DMS 273 (cell line): ENCODE results near the gene KCTD11.

ENCODE experiments used
- DNase-seq: peaks from one replicate; lab custom pipeline; 2025; ENCODE audit not compliant: unreplicated experiment; lab: John Stamatoyannopoulos, UW

The KCTD11 gene

DNA sequence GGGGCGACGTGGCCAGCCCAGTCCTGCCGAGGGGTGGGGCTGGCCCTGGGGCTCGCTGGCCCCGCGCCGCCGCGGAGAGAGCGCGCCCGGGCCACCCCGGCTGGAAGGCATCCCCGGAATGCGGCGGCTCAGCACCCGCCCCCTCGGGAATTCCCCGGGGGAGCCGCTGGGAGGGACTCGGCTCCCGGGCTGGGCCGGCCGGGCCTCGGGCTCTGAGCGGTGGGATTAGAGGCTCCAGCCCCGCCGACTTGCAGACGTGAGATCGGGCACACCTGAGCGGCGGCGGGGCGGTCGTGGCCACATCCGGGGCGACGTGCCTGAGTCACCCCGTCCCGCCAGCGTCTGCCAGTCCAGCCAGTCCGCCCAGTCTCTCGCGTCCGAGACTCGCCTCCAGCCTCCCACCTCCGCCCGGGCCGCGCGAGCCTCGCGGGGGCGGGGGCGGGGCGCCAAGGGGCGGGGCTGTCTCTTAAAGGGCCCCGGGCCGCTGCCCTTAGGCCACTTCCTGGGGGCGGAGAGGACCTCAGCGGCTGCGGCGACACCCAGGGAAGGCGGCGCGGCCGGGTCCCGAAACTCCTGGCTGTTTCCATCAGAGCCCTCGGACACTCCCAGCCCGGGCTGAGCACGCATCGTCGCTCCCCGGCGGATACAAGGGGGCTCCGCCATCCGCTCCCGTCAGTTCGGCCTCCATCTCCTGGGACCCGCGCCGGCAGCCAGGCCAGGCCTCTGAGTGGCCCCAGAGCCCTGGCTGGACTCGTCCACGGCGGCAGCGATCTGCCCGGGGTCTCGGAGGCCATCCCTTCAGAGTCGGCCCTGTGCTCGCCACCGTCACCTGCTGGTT is at the start of gene KCTD11:
Gene KCTD11 (plus strand): TSS at position 498 of the 838 bp plus-strand sequence.
- DNase-seq: peak; percentile 70

GRCh38 chr17:7304179-7304578 is 47.8 kb upstream of the KCTD11 start:
- no peak for DNase-seq

- DNase-seq: peak; percentile 99
Measured at GRCh38 chr17:7306911-7307685, 44.9 kb upstream of the KCTD11 start, which contains the start of gene EIF5A. EIF5A (plus strand) TSS chr17:7307628; CDS start chr17:7309636, 2,008 bp downstream.

DNA sequence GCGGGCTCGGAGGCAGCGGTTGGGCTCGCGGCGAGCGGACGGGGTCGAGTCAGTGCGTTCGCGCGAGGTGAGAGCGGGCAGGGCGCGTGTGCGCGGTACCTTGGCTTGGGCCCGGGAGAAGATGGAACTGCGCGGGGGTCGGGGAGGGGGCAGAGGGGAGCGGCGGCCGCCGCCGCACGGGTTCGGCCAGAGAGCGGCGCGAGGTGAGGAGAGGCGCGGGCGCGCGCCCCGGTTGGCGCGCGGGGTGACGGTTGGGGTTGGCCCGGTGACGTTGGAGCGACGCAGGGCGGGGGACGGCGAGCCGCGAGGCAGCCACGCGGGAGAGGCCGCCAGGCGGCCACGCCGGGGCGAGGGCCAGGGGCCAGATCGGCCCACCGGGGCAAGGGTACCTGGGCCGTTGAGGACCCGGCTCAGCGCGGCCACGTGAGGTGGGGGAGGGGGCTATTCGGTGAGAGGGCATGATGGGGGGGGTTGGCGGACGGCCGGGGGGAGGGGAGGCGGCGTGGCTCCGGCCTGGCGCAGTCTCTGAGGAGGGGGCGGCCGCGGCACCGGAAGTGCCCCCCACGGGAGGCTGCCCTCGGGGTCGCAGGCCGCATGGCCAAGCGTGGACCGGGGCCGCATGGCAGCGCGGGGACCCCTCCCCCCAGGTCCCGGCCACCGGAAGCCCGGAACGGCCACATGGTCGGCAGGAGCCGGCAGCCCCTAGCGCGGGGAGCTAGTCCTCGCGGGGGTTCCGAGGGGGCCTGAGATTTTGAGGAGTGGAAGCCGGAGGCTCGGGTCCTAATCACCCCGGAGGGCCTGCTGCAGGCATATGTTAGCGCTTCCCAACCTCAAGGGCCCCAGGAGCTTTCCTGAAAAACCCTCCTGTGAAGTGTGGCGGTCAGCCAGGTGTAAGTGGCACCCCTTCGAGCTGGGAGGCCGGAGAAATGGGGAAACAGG is 44.0 kb upstream of the KCTD11 start:
- peak; percentile 67 for DNase-seq

- DNase-seq: peak; percentile 78
Measured at GRCh38 chr17:7308625-7309433, 43.1 kb upstream of the KCTD11 start.

DNA sequence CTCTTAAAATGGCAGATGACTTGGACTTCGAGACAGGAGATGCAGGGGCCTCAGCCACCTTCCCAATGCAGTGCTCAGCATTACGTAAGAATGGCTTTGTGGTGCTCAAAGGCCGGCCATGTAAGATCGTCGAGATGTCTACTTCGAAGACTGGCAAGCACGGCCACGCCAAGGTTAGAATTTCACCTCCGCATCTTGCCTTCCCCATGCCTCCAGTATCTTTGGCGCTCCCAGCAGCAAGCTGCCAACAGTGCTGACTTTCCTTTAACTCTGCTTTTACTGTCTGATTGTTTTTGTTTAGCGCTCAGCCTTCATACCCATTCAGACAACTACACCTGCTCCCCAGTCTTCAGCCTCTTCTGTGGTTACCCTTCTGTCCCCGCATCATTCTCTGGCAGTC is 42.3 kb upstream of the KCTD11 start:
- DNase-seq: no peak

DNA sequence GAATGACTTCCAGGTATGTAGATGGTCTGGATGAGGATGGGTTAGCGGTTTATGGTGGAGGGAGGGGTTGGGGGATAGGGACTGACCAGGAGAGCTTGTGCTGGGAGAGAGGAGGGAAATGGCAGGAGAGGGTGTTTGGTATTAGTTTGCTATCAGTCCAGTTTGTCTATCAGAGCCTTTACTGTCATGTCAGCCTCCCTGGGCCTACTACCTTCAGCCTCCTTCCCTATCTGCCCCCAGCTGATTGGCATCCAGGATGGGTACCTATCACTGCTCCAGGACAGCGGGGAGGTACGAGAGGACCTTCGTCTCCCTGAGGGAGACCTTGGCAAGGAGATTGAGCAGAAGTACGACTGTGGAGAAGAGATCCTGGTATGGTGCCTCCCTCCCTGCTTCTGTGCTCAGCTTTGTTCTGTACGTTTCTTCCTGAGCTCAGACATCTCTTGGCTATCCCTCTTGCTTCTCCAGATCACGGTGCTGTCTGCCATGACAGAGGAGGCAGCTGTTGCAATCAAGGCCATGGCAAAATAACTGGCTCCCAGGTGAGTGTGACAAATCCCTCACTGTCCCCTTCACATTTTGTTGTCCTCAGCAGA is 40.8 kb upstream of the KCTD11 start:
- DNase-seq: no peak

- DNase-seq: peak; percentile 31
Measured at GRCh38 chr17:7312432-7313087, 39.4 kb upstream of the KCTD11 start.

- DNase-seq: peak; percentile 62
Measured at GRCh38 chr17:7313088-7313889, 38.7 kb upstream of the KCTD11 start.

- peak; percentile 61 for DNase-seq
Measured at GRCh38 chr17:7313890-7314718, 37.9 kb upstream of the KCTD11 start.

DNA sequence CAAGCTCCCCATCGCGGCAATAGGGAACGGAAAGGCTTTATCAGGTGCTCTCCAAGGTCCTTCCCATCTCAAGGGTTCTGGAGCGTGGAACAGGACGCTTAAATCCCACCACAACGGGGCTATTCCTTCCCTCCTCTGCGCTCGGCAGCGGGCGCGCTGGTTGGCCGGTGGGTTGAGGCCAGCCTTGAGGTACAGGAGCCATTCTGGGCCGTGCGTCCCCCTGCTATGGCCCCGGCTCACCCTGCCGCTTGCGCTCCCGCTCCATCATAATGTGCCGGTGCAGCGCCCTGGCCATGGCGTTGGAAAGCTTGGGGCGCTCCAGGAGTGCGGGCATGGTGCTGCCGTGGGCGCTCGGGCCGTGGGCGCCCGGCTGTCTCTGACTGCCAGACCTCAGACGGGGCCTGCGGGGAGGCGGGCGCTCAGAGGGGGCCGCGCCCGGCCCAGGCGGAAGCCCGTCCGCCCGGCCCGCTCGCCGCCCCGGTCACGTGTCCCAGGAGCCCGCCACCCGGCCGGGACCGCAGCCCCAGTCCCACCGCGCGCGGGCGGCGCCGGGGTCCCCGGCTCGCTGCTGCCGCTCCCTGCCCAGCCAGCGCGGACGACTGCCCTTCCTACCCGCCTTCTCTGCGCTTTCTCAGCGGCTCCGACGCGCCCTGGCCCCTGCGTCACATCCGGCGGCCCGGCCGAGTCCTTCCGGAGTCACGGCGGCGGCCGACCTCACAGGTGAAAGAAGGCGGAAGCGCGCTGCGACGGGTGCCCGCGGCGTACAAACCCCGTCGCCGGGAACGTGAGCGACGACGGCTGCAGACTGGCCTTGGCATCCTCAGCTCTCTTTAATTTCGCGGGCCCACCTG is 37.0 kb upstream of the KCTD11 start, which contains the start of gene GPS2:
Gene GPS2 (minus strand): TSS at position 642 of the 851 bp plus-strand sequence. CDS start 308 bp downstream, at position 334.
- DNase-seq: peak; percentile 90

DNA sequence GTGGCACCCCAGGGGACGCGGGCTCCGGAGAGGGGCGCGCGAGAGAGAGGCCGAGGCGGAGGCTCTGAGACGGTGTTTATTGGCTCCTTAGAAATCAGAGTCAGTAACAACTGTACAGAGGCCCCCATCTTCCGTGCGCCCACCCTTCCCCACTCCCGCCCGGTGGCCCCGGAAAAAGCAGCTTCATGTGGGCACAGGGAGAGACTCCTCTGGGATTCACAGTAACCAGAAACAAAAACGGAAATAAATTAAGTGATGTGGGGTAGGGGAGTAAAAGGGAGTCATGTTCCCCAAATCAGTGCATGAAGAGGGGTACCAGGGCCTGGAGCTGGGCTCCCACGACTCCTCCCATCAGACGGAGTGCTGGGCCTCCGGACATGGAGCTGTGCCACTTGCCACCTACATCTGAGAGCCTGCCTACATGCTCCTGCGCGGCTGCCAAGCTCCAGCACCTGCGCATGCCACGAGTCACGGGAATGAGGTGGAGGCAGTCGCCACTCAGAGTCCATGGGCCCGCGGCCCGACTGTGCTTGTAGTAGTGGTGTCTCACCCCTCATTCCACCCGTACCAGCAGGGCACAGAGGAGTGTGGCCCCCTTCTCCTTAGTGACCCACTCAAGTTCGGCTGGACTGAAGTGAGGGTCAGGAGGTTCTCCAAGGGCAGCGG is 36.3 kb upstream of the KCTD11 start:
- no peak for DNase-seq

GRCh38 chr17:7317161-7317803 is 34.7 kb upstream of the KCTD11 start:
- DNase-seq: no peak

GRCh38 chr17:7318121-7318860 is 33.7 kb upstream of the KCTD11 start:
- DNase-seq: no peak

- no peak for DNase-seq
Measured at GRCh38 chr17:7321466-7321865, 30.5 kb upstream of the KCTD11 start.
